GM12892 (cell line): Measurements from ENCODE around the gene CYP4A22. TPM values are rescaled to one million over a fixed set of nuclear protein-coding genes. Genes with fewer than 3 reads are reported as not detected.
A peak's percentile ranks its signal among the peaks of the same experiment; 100 is the strongest.
"Not testable (repeated sequence)": the region's sequence is repeated elsewhere in the genome, so short reads cannot be mapped to it uniquely, and the experiment has no call there.

Experiments
- DNase-seq: peaks from one replicate; pipeline ENCODE4 v3.0.0; 2011; ENCODE audit not compliant: insufficient read length
- FAIRE-seq: peaks from 2 replicates; lab custom pipeline; 2011; peaks lifted over from hg19 to GRCh38; lab: Jason Lieb, UNC
- POLR2A ChIP-seq: IDR thresholded peaks from 2 replicates; pipeline ENCODE4 v1.6.1; 2011; ENCODE audit warnings: low read depth, low read length, control low read depth
- POLR2AphosphoS5 ChIP-seq: IDR thresholded peaks from 2 replicates; pipeline ENCODE4 v1.6.1; 2011; ENCODE audit warnings: low read depth, low read length, control low read depth
- TAF1 ChIP-seq: IDR thresholded peaks from 2 replicates; pipeline ENCODE4 v1.6.1; 2011; ENCODE audit warnings: low read depth, mild to moderate bottlenecking, control low read depth, low read length, borderline replicate concordance
- polyA plus RNA-seq: library from polyadenylated mRNA; unstranded; fragments of >200 nt; gene quantifications from one replicate; pipeline ENCODE4 v1.2.1, GENCODE V29; 2012; ENCODE audit warnings: missing spikeins, inconsistent platforms; ENCODE audit not compliant: missing spikeins

Gene CYP4A22
- not detected for polyA plus RNA-seq

GRCh38 chr1:47137198-47137597 is at the start of gene CYP4A22:
Gene CYP4A22, plus strand, starts transcription at chr1:47137441. Its CDS starts 45 bp downstream, at chr1:47137486.
- FAIRE-seq (no peak), DNase-seq (no peak)
- TF ChIP-seq POLR2A, result no peak
- no peak for TF ChIP-seq POLR2AphosphoS5
- no peak for TF ChIP-seq TAF1

GRCh38 chr1:47089356-47089755 is 47.9 kb upstream of the CYP4A22 start:
- DNase-seq, FAIRE-seq: not testable (repeated sequence)

- FAIRE-seq, result peak; percentile 92
- DNase-seq, result not testable (repeated sequence)
Observed at GRCh38 chr1:47091476-47091875, 45.8 kb upstream of the CYP4A22 start.

GRCh38 chr1:47104816-47105215 is 32.4 kb upstream of the CYP4A22 start:
- TF ChIP-seq POLR2A (no peak), TAF1 (no peak), POLR2AphosphoS5 (no peak)
- no peak for FAIRE-seq
- no peak for DNase-seq

GRCh38 chr1:47106792-47107191 is 30.4 kb upstream of the CYP4A22 start:
- TF ChIP-seq TAF1 (no peak), POLR2A (no peak), POLR2AphosphoS5 (no peak)
- DNase-seq (no peak), FAIRE-seq (no peak)

- DNase-seq, FAIRE-seq: not testable (repeated sequence)
Observed at GRCh38 chr1:47107851-47108574, 29.2 kb upstream of the CYP4A22 start.

- DNase-seq, FAIRE-seq: not testable (repeated sequence)
Observed at GRCh38 chr1:47109482-47109881, 27.8 kb upstream of the CYP4A22 start.

GRCh38 chr1:47113178-47113577 is 24.1 kb upstream of the CYP4A22 start:
- no peak for DNase-seq
- FAIRE-seq, result no peak
- TF ChIP-seq POLR2A (no peak), TAF1 (no peak), POLR2AphosphoS5 (no peak)

GRCh38 chr1:47121039-47121438 is 16.2 kb upstream of the CYP4A22 start:
- DNase-seq, FAIRE-seq: not testable (repeated sequence)

- not testable (repeated sequence) for DNase-seq, FAIRE-seq
Observed at GRCh38 chr1:47124834-47125233, 12.4 kb upstream of the CYP4A22 start.

- not testable (repeated sequence) for FAIRE-seq, DNase-seq
Observed at GRCh38 chr1:47126997-47127396, 10.2 kb upstream of the CYP4A22 start.

- DNase-seq, result no peak
- no peak for TF ChIP-seq POLR2AphosphoS5
- no peak for TF ChIP-seq TAF1
- TF ChIP-seq POLR2A, result no peak
- FAIRE-seq, result no peak
Observed at GRCh38 chr1:47128221-47128620, 9.0 kb upstream of the CYP4A22 start.

GRCh38 chr1:47128854-47129253 is 8.4 kb upstream of the CYP4A22 start:
- not testable (repeated sequence) for DNase-seq, FAIRE-seq

- not testable (repeated sequence) for FAIRE-seq, DNase-seq
Observed at GRCh38 chr1:47129489-47130230, 7.6 kb upstream of the CYP4A22 start.

- not testable (repeated sequence) for FAIRE-seq, DNase-seq
Observed at GRCh38 chr1:47132665-47133064, 4.6 kb upstream of the CYP4A22 start.
